H1 (cell line): ENCODE measurements around the gene LRTM2. TPM values are rescaled to one million over a fixed set of nuclear protein-coding genes. Genes with fewer than 3 reads are reported as not detected.
A peak's percentile ranks its signal among the peaks of the same experiment; 100 is the strongest.

Experiments used
- CTCF ChIA-PET: fragments of 300-600 bp; sonication (Branson Sonifier 250); formaldehyde crosslinking; loops from one replicate; lab custom pipeline; 2021; ENCODE audit not compliant: partially characterized antibody; lab: Charles Lee
- POLR2A ChIA-PET: fragments of 300-600 bp; sonication (Branson Sonifier 250); formaldehyde crosslinking; loops from one replicate; lab custom pipeline; 2021; ENCODE audit warnings: inconsistent platforms; ENCODE audit not compliant: partially characterized antibody; lab: Charles Lee
- DNase-seq, 2 experiments: peaks; one replicate each; pipeline versions ENCODE4 v3.0.0 to v3.0.0-alpha.2; 2010 to 2022; ENCODE audit warnings: low spot score in 2 of 2, low read depth in 1 of 2, mixed read lengths in 1 of 2
- FAIRE-seq: peaks from 2 replicates; lab custom pipeline; 2011; peaks lifted over from hg19 to GRCh38; lab: Jason Lieb, UNC
- H2AFZ ChIP-seq: 2 replicates; pipeline ENCODE4 v1.8.1; 2012; ENCODE audit warnings: low read length, inconsistent platforms
- H2AK5ac ChIP-seq: 2 replicates; pipeline ENCODE4 v1.6.1; 2013; ENCODE audit warnings: low read depth, low read length
- H2BK120ac ChIP-seq: replicated peaks from 2 replicates; pipeline ENCODE3; 2013; ENCODE audit warnings: low read depth, low read length, inconsistent platforms
- H2BK12ac ChIP-seq: 2 replicates; pipeline ENCODE4 v1.6.1; 2013; ENCODE audit warnings: low read depth, low read length
- H2BK15ac ChIP-seq: 2 replicates; pipeline ENCODE4 v1.6.1; 2013; ENCODE audit warnings: low read length
- H2BK20ac ChIP-seq: 2 replicates; pipeline ENCODE4 v1.6.1; 2013; ENCODE audit warnings: low read length
- H2BK5ac ChIP-seq: 2 replicates; pipeline ENCODE4 v1.6.1; 2013; ENCODE audit warnings: low read depth, low read length
- H3K14ac ChIP-seq: 2 replicates; pipeline ENCODE4 v1.6.1; 2013; ENCODE audit warnings: inconsistent platforms; ENCODE audit not compliant: insufficient read length
- H3K18ac ChIP-seq: 2 replicates; pipeline ENCODE4 v1.6.1; 2013; ENCODE audit warnings: low read length; ENCODE audit errors: extremely low read depth
- H3K23ac ChIP-seq: 2 replicates; pipeline ENCODE4 v1.6.1; 2013; ENCODE audit warnings: inconsistent platforms; ENCODE audit not compliant: insufficient read length
- H3K23me2 ChIP-seq: 2 replicates; pipeline ENCODE4 v1.6.1; 2013; ENCODE audit warnings: low read depth, low read length
- H3K27ac ChIP-seq: 2 replicates; pipeline ENCODE4 v1.6.1; 2011; ENCODE audit warnings: low read depth, low read length, inconsistent platforms
- H3K27me3 ChIP-seq, 4 experiments: replicated peaks in 1 of 4; 1 replicate in 1 of 4; 2 replicates in 3 of 4; pipeline versions ENCODE4 v1.6.1 to v1.8.1; 2011 to 2013; ENCODE audit warnings: low read length in 3 of 4, mild to moderate bottlenecking in 3 of 4, inconsistent platforms in 2 of 4, mixed read lengths in 2 of 4, moderate library complexity in 1 of 4; ENCODE audit not compliant: control insufficient read depth in 3 of 4, insufficient read depth in 3 of 4; ENCODE audit errors: extremely low read depth in 1 of 4
- H3K36me3 ChIP-seq, 4 experiments: 2 replicates each; pipeline versions ENCODE4 v1.6.1 to v1.8.1; 2011 to 2013; ENCODE audit warnings: mild to moderate bottlenecking in 4 of 4, low read length in 3 of 4, moderate library complexity in 2 of 4, control low read depth in 1 of 4, inconsistent platforms in 1 of 4; ENCODE audit not compliant: insufficient read depth in 4 of 4, control insufficient read depth in 2 of 4
- H3K4ac ChIP-seq: replicated peaks from 2 replicates; pipeline ENCODE3; 2013; ENCODE audit warnings: low read length, low read depth, mixed read lengths, inconsistent platforms; ENCODE audit not compliant: insufficient read length
- H3K4me1 ChIP-seq, 4 experiments: replicated peaks in 1 of 4; 1 replicate in 1 of 4; 2 replicates in 3 of 4; pipeline versions ENCODE4 v1.6.1 to v1.8.1; 2011 to 2013; ENCODE audit warnings: low read length in 3 of 4, inconsistent platforms in 2 of 4, mixed read lengths in 1 of 4; ENCODE audit not compliant: insufficient read depth in 4 of 4, control insufficient read depth in 3 of 4
- H3K4me2 ChIP-seq, 2 experiments: 2 replicates each; pipeline versions ENCODE4 v1.6.1 to v1.8.1; 2011 to 2013; ENCODE audit warnings: low read depth in 2 of 2, low read length in 2 of 2, control low read depth in 1 of 2, inconsistent platforms in 1 of 2, mild to moderate bottlenecking in 1 of 2; ENCODE audit not compliant: insufficient read depth in 1 of 2
- H3K4me3 ChIP-seq, 4 experiments: fragments of 200-600, 300-600 bp in 1 of 4; sonication (generic), shearing (Covaris generic), sonication (Bioruptor Twin) in 1 of 4; 2 replicates each; pipeline versions ENCODE4 v1.5.1 to v1.8.1; 2011 to 2016; ENCODE audit warnings: low read length in 4 of 4, low read depth in 3 of 4, control low read depth in 2 of 4, inconsistent platforms in 2 of 4, mild to moderate bottlenecking in 2 of 4, mixed read lengths in 1 of 4, moderate library complexity in 1 of 4; ENCODE audit not compliant: insufficient read depth in 2 of 4; ENCODE audit errors: extremely low read depth in 1 of 4
- H3K56ac ChIP-seq: replicated peaks from 2 replicates; pipeline ENCODE3; 2013; ENCODE audit warnings: low read depth, mild to moderate bottlenecking, mixed read lengths, low read length, inconsistent platforms; ENCODE audit not compliant: insufficient read length
- H3K79me1 ChIP-seq: 2 replicates; pipeline ENCODE4 v1.6.1; 2013; ENCODE audit warnings: low read depth, low read length, control low read depth
- H3K79me2 ChIP-seq, 2 experiments: 2 replicates each; pipeline versions ENCODE4 v1.6.1 to v1.8.1; 2012 to 2013; ENCODE audit warnings: low read length in 2 of 2, mild to moderate bottlenecking in 2 of 2, inconsistent platforms in 1 of 2; ENCODE audit not compliant: insufficient read depth in 2 of 2, control insufficient read depth in 1 of 2
- H3K9ac ChIP-seq, 4 experiments: replicated peaks in 1 of 4; 1 replicate in 1 of 4; 2 replicates in 3 of 4; pipeline versions ENCODE4 v1.6.1 to v1.8.1; 2011 to 2013; ENCODE audit warnings: low read depth in 3 of 4, low read length in 3 of 4, control low read depth in 2 of 4, mild to moderate bottlenecking in 2 of 4, moderate library complexity in 2 of 4, inconsistent platforms in 1 of 4; ENCODE audit errors: extremely low read depth in 1 of 4
- H3K9me3 ChIP-seq, 2 experiments: 2 replicates each; pipeline versions ENCODE4 v1.6.1 to v1.8.1; 2012 to 2013; ENCODE audit warnings: mild to moderate bottlenecking in 2 of 2, moderate library complexity in 2 of 2, control low read depth in 1 of 2, inconsistent platforms in 1 of 2, low read depth in 1 of 2, low read length in 1 of 2, mixed read lengths in 1 of 2; ENCODE audit not compliant: insufficient read depth in 2 of 2
- H4K20me1 ChIP-seq, 2 experiments: replicated peaks in 1 of 2; 2 replicates each; pipeline versions ENCODE3 to v1.8.1; 2011 to 2013; ENCODE audit warnings: inconsistent platforms in 2 of 2, low read length in 2 of 2, mild to moderate bottlenecking in 1 of 2; ENCODE audit not compliant: insufficient read depth in 2 of 2, control insufficient read depth in 1 of 2
- H4K5ac ChIP-seq: 2 replicates; pipeline ENCODE4 v1.6.1; 2013; ENCODE audit warnings: low read length, low read depth, mixed read lengths, inconsistent platforms; ENCODE audit not compliant: insufficient read length
- H4K8ac ChIP-seq: 2 replicates; pipeline ENCODE4 v1.8.0; 2013; ENCODE audit warnings: mild to moderate bottlenecking, moderate library complexity, low read length, inconsistent platforms; ENCODE audit not compliant: insufficient read depth; ENCODE audit errors: extremely low read depth
- H4K91ac ChIP-seq: replicated peaks from 2 replicates; pipeline ENCODE3; 2013; ENCODE audit warnings: low read length, mixed read lengths, inconsistent platforms; ENCODE audit not compliant: insufficient read length
- BRCA1 ChIP-seq: IDR thresholded peaks from 2 replicates; pipeline ENCODE4 v1.6.1; 2012; ENCODE audit warnings: low read depth, low read length, improper control_type of control experiment
- EP300 ChIP-seq, 2 experiments: IDR thresholded peaks; 1 replicate in 1 of 2; 2 replicates in 1 of 2; pipeline ENCODE4 v1.6.1; 2011 to 2012; ENCODE audit warnings: low read depth in 2 of 2, low read length in 2 of 2, mild to moderate bottlenecking in 2 of 2, borderline replicate concordance in 1 of 2, inconsistent platforms in 1 of 2, moderate library complexity in 1 of 2
- JUN ChIP-seq: IDR thresholded peaks from 2 replicates; pipeline ENCODE4 v1.6.1; 2011; ENCODE audit warnings: low read depth, mild to moderate bottlenecking, improper control_type of control experiment, low read length
- POLR2AphosphoS5 ChIP-seq: IDR thresholded peaks from 2 replicates; pipeline ENCODE4 v1.6.1; 2011; ENCODE audit warnings: low read depth, low read length
- SUZ12 ChIP-seq: fragments of 200-600 bp; sonication (generic); IDR thresholded peaks from 2 replicates; pipeline ENCODE4 v1.6.1; 2012; ENCODE audit warnings: mild to moderate bottlenecking, inconsistent platforms, low read length, moderate library complexity, mixed read lengths
- WGBS, 2 experiments: shearing (Covaris generic) in 1 of 2; methylation state at CpG; one replicate each; pipeline versions ENCODE4 v1.1.6 to v1.1.7; 2013 to 2015; ENCODE audit warnings: low lambda C conversion rate in 2 of 2, mixed read lengths in 2 of 2, inconsistent platforms in 1 of 2, low coverage in 1 of 2, missing lambda C conversion rate in 1 of 2; ENCODE audit not compliant: insufficient replicate concordance in 2 of 2, insufficient coverage in 1 of 2, insufficient read length in 1 of 2; ENCODE audit errors: extremely low coverage in 1 of 2, missing lambda C conversion rate in 1 of 2; 5-methylcytosine and 5-hydroxymethylcytosine counted together
- polyA plus RNA-seq, 7 experiments: library from polyadenylated mRNA; depleted of rRNA in 3 of 7; stranded (reverse) in 5 of 7; unstranded in 2 of 7; fragments of >200 nt in 5 of 7; fragments of 200-250 nt in 2 of 7; gene quantifications; 1 replicate in 5 of 7; 2 replicates in 1 of 7; 4 replicates in 1 of 7; pipeline versions ENCODE4 v1.2.1 to v1.2.3, GENCODE V29; 2011 to 2013; ENCODE audit warnings: missing spikeins in 2 of 7, mixed read lengths in 2 of 7
- total RNA-seq: library from RNA; stranded (reverse); fragmentation: NEBNext Ultra II Directional; extraction: Animal tissue kit (Norgen Biotek cat#: 25700); gene quantifications from 2 replicates; pipeline ENCODE4 v1.2.1, GENCODE V29; 2021
- TF ChIP-seq, protein P1 (sequence below): IDR thresholded peaks from 2 replicates; pipeline ENCODE4 v1.6.1; 2011; ENCODE audit warnings: low read depth, mild to moderate bottlenecking, low read length; ENCODE audit not compliant: insufficient read depth

LRTM2 gene
- total and polyA plus RNA-seq, 2 of the 8 experiments (the other 6 are each of a cell fraction or from before 2014, with no cell fraction given): 0.06 TPM; not detected in 1

- no peak overlapping the region for H4K8ac ChIP-seq
- H3K9ac ChIP-seq: no peak overlapping the region
- H4K5ac ChIP-seq: no peak overlapping the region
- DNase-seq (peak in 1 of 2 experiments; percentile 29), FAIRE-seq (no peak)
- H4K20me1 ChIP-seq: peaks cover 0 to 3% of the 10 kb centered on the region in 2 experiments
- H3K4me2 ChIP-seq: no peak overlapping the region
- H2BK5ac ChIP-seq: no peak overlapping the region
- H3K14ac ChIP-seq: no peak overlapping the region
- no peak overlapping the region for H2AK5ac ChIP-seq
- H3K79me2 ChIP-seq: no peaks in the 10 kb centered on the region
- no peak overlapping the region for H3K56ac ChIP-seq
- no peak overlapping the region for H2AFZ ChIP-seq
- H3K27ac ChIP-seq: no peak overlapping the region
- no peak overlapping the region for H3K4ac ChIP-seq
- H3K23me2 ChIP-seq: peaks cover 3% of the 10 kb centered on the region; the same call in 1 of the 2 replicates
- no peak for TF ChIP-seq JUN
- TF ChIP-seq POLR2AphosphoS5: no peak
- TF ChIP-seq SUZ12: no peak
- TF ChIP-seq BRCA1: no peak
- TF ChIP-seq, protein P1, sequence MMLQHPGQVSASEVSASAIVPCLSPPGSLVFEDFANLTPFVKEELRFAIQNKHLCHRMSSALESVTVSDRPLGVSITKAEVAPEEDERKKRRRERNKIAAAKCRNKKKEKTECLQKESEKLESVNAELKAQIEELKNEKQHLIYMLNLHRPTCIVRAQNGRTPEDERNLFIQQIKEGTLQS: no peak
- no peak for TF ChIP-seq EP300 (IDR thresholded peaks at IDR 0.05; ENCODE audit: borderline replicate concordance in 1 of 2, low read depth in 2 of 2, low read length in 2 of 2)
- no peak overlapping the region for H4K91ac ChIP-seq
- no peak overlapping the region for H3K23ac ChIP-seq
- H3K18ac ChIP-seq: no peak overlapping the region
- ChIA-PET POLR2A (no interaction called here), CTCF (interaction anchor here (0.9 to 1.0 kb wide), 2 partner anchors 68 to 218 kb away, joined by 3 read pairs; no protein-coding TSS in a partner anchor)
- no peak overlapping the region for H2BK120ac ChIP-seq
- H3K9me3 ChIP-seq: peaks cover 0 to 2% of the 10 kb centered on the region in 2 experiments; a peak in 1 of 4 replicates
- peaks cover 0 to 5% (median under 1%) of the 10 kb centered on the region in 4 experiments; a peak in 3 of 7 replicates for H3K4me1 ChIP-seq
- H3K79me1 ChIP-seq: no peaks in the 10 kb centered on the region; the same call in 1 of the 2 replicates
- no peaks in the 10 kb centered on the region for H3K36me3 ChIP-seq
- H3K4me3 ChIP-seq: no peak overlapping the region
- no peaks in the 10 kb centered on the region; a peak in 2 of 7 replicates for H3K27me3 ChIP-seq
- no peak overlapping the region for H2BK20ac ChIP-seq
- WGBS, 2 experiments: 86% methylated on average over 6 of the region's 6 CpGs; no CpG with 5 or more reads in 1 of the 2 experiments
- H2BK12ac ChIP-seq: no peak overlapping the region
- H2BK15ac ChIP-seq: no peak overlapping the region
Observed at GRCh38 chr12:1872001-1872400, 51.6 kb downstream of the LRTM2 start.
